HG02973 (cell line): ENCODE measurements around the gene OSBPL8.

ENCODE experiments used
- ATAC-seq: cut with Tn5 transposase; IDR thresholded peaks from one replicate; pipeline ENCODE4 v1.9.1; 2021; ENCODE audit warnings: moderate library complexity; ENCODE audit not compliant: unreplicated experiment

Gene OSBPL8

GRCh38 chr12:76555797-76556196, 3.8 kb downstream of the OSBPL8 start:
- no peak for ATAC-seq

DNA sequence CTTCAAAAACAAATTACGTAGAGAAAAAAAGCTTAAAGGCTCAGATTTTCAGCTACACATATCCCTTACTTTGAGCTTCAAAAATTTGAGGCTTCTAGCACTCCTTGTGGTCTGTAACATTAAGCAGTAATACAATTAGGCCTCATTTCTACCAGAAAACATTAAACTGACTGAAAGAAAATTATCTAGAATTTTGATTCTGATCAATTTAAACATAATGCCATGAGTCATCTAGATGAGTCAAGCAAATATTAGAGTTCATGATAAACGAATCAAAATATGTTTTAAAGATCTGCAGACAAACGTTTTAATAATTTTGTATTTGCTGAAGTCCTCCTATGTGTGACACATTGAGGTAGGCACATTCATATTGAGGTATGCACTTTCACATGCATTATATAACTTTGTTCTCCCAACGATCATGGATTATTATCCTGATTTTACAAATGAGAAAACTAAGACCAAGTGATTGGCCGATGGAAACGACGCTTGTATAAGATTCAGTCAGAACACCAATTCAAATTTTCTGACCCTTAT, 4.3 kb downstream of the OSBPL8 start:
- ATAC-seq = no peak

DNA sequence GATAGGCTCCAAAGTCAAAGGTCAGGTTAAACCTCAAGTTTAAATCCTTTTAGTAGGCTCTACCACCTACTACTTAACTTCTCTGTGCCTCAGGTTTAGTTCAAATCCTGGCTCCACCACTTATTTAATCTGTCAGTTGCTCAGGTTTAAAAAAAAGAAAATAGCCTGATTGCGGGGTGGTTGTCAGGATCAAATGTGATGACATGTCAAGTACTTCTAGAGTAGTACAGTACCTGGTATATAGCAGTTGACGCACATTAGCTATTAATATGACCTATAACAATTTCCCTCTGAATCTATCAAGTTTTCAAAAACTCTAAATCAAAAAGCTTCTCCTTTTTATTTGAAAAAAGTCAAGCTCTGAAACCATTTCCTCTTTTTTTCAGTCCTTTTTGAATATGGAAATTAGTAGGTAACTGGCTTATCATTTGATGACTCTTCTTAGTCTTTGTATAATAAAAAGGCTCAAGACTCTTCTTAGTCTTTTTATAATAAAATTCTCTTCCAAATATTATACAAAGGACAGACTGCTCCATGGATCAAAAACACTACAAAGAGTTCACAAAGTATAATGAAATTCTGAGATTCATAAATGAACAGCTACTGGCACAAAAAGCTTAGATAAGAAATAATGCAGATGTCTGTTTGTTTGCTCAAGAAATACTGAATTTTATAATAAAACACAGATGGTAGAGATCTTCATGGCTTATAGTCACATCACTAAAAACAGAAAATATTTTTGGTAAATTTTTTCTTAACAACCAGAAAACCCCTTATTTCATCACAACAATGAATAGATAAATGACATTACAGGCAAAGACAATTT, 5.0 kb downstream of the OSBPL8 start:
- no peak for ATAC-seq

GRCh38 chr12:76552343-76552938, 7.1 kb downstream of the OSBPL8 start:
- ATAC-seq = no peak

GRCh38 chr12:76551482-76551888, 8.1 kb downstream of the OSBPL8 start:
- ATAC-seq = no peak

DNA sequence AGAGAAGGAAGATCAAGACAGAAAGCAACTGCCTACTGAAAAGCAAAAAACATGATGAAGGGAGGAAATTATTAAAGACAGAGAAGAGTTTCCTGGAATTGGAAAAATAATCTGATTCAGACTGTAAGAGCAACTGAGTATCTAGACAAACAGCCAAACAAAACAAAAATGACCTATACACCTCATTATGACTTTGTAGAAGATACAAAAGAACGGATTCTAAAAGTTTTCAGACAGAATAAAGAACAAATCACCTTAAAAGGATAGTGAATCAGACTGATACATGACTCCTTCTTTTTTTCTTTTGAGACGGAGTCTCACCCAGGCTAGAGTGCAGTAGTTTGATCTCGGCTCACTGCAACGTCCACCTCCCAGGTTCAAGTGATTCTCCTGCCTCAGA, 10.4 kb downstream of the OSBPL8 start:
- no peak for ATAC-seq

- ATAC-seq = no peak
These were observed 11.2 kb downstream of the OSBPL8 start for GRCh38 chr12:76548222-76548837.

DNA sequence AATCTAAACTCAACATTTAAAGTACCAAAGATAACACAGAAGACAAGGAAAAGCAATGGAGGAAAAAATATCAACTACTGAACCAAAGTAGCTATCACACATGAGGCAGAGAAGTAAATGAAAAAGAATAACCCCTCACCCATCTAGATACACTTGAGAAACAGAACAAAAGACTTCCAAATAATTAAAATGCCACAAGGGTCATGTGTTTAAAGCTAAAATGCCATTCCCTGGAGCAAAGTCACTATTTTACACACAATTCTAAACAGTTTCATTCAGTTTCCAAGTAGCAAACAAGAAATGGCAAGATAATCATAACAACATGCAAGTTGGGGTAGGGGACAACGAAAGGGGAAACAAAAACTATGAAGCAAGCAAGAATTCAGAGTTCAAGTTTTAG, 12.0 kb downstream of the OSBPL8 start:
- ATAC-seq = no peak

- no peak for ATAC-seq
These were observed 12.7 kb downstream of the OSBPL8 start for GRCh38 chr12:76546889-76547288.

DNA sequence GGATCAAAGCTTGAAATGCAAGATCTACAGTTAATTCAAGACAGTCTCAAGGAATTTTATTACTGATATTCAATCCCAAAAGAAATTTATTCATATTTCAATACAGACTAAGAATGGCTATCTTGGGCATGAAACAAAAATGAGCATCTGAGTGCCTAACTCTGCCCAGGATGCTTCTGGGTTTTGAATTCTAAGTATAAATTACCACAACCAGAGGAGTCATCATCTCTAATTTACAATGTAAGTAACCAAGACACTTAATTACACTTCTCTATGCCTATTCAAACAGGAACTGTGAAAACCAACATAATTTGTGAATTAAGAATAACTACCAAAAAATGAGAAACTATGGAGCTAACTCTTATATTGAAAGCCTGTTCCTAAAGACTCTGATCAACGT, 14.1 kb downstream of the OSBPL8 start:
- no peak for ATAC-seq

DNA sequence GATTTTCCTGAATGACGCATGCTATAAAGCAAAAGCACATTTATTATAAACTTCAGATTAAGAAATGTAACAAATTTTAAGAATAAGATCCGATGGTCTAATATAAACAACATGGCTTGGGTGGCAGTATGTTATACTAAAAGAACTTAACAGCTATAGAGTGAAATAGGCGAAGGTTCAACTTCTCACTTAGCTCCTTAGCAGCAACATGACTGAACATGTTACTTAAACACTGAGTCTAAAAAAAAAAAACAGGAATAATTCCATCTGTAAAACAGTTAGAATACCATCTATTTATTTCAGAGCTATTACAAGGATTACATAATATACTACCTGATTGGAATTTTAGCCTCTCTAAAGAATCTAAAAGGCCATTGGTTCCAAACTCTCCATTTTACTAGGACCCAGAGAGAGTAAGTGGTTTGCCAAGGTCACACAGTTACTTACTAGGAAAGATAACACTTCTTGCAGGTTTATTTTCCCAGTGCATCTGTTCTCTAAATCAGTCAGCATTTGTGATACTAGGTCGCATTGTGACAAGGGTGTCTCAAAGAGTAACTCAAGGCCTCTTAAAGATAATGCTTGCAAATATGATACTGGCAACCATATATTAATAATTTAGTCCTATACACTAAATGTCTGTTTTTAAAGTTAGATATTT, 14.8 kb downstream of the OSBPL8 start:
- ATAC-seq = no peak

GRCh38 chr12:76543813-76544347, 15.7 kb downstream of the OSBPL8 start:
- no peak for ATAC-seq

DNA sequence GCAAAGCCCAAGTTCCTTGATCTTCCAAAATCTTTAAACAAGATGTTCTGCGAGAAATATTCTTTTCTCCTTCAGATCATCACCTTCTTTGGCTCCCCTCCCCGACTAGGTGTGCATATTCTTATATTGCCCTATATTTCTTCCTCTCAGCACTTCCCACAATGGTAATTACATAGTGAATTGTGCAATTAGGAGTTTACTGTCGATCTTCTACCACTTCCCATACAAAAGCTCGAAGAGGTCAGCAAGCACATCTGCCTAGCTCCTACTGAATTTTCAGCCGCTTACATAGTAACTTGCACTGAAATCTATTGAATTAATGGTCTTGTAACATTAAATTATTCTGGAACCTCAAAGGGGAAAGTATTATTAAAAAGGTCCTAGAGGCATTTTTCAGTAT, 16.7 kb downstream of the OSBPL8 start:
- ATAC-seq = no peak

- ATAC-seq = no peak
These were observed 19.8 kb downstream of the OSBPL8 start for GRCh38 chr12:76539727-76540126.

GRCh38 chr12:76537923-76538322, 21.6 kb downstream of the OSBPL8 start:
- ATAC-seq = no peak

GRCh38 chr12:76536546-76536945, 23.0 kb downstream of the OSBPL8 start:
- ATAC-seq = no peak

DNA sequence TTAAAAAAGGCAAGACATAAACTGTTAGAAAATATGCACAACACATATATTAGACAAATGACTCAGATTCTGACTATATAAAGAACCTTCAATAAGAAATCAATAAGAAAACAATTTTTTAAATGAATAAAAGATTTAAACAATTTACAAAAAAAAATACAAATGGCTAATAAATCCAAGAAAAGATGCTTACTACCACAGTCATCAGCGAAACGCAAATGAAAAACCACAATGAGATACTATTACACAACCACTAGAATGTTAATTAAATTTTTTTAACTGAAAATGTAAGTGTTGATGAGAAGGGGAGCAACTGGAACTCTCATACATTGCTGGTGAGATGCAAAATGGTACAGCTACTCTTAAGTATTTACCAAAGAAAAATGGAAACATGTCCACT, 24.4 kb downstream of the OSBPL8 start:
- ATAC-seq = no peak

DNA sequence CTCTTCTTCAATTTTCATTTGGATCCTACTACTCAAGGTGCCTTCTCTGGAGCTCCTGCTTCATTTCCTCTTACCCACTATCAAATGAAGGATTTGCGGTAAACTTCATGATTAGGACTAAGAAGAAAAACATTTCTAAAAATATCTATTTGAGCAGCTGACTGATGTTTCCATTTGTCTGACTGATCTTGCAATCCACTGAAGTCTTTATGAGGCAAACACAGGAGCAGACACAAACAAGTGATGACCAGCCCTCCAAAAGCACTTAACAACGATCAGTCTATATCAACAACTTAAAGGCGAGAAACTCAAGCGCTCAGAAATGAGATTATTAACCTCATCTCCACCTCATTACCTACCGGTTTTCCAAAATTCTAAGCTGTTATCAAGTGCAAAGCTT, 26.2 kb downstream of the OSBPL8 start:
- ATAC-seq = no peak

GRCh38 chr12:76532520-76532919, 27.1 kb downstream of the OSBPL8 start:
- no peak for ATAC-seq

- ATAC-seq = no peak
These were observed 28.5 kb downstream of the OSBPL8 start for GRCh38 chr12:76531056-76531455.

- ATAC-seq = no peak
These were observed 29.1 kb downstream of the OSBPL8 start for GRCh38 chr12:76530516-76530915.
